Mesendoderm (in vitro differentiated cells): Measurements from ENCODE around the gene YY1.

ENCODE experiments used
- DNase-seq: peaks from one replicate; pipeline ENCODE4 v3.0.0; 2013
- H2AK5ac ChIP-seq: 2 replicates; pipeline ENCODE4 v1.6.1; 2013; ENCODE audit warnings: low read length, inconsistent platforms
- H2BK120ac ChIP-seq: 2 replicates; pipeline ENCODE4 v1.6.1; 2013; ENCODE audit warnings: low read depth, mild to moderate bottlenecking, low read length, moderate library complexity, mixed read lengths
- H2BK15ac ChIP-seq: replicated peaks from 2 replicates; pipeline ENCODE4 v1.6.1; 2013; ENCODE audit warnings: low read depth, mild to moderate bottlenecking, moderate library complexity
- H2BK5ac ChIP-seq: 2 replicates; pipeline ENCODE4 v1.6.1; 2013; ENCODE audit warnings: low read length, inconsistent platforms
- H3K18ac ChIP-seq: 2 replicates; pipeline ENCODE4 v1.6.1; 2013; ENCODE audit warnings: mild to moderate bottlenecking, low read length, mixed read lengths
- H3K23ac ChIP-seq: one replicate; pipeline ENCODE4 v1.6.1; 2013; ENCODE audit warnings: low read length
- H3K27ac ChIP-seq: 2 replicates; pipeline ENCODE4 v1.5.1; 2013; ENCODE audit warnings: low read depth, mild to moderate bottlenecking, inconsistent platforms, low read length, moderate library complexity
- H3K27me3 ChIP-seq: 2 replicates; pipeline ENCODE4 v1.6.1; 2013; ENCODE audit warnings: low read length, control low read depth, mild to moderate bottlenecking, inconsistent platforms; ENCODE audit not compliant: insufficient read depth, poor library complexity
- H3K36me3 ChIP-seq: 2 replicates; pipeline ENCODE4 v1.6.1; 2013; ENCODE audit warnings: low read length, inconsistent platforms; ENCODE audit not compliant: control insufficient read depth, insufficient read depth
- H3K4ac ChIP-seq: one replicate; pipeline ENCODE4 v1.6.1; 2013; ENCODE audit warnings: low read depth, mild to moderate bottlenecking, low read length, moderate library complexity
- H3K4me1 ChIP-seq: 2 replicates; pipeline ENCODE4 v1.6.1; 2013; ENCODE audit warnings: low read depth, low read length, inconsistent platforms; ENCODE audit not compliant: control insufficient read depth
- H3K4me2 ChIP-seq: 2 replicates; pipeline ENCODE4 v1.6.1; 2013; ENCODE audit warnings: low read length
- H3K4me3 ChIP-seq: 2 replicates; pipeline ENCODE4 v1.5.1; 2013; ENCODE audit warnings: mild to moderate bottlenecking, low read length
- H3K56ac ChIP-seq: one replicate; pipeline ENCODE4 v1.6.1; 2013; ENCODE audit warnings: low read length
- H3K79me1 ChIP-seq: 2 replicates; pipeline ENCODE4 v1.6.1; 2013; ENCODE audit warnings: low read length, inconsistent platforms
- H3K79me2 ChIP-seq: 2 replicates; pipeline ENCODE4 v1.6.1; 2013; ENCODE audit warnings: mild to moderate bottlenecking, low read length; ENCODE audit not compliant: control insufficient read depth, insufficient read depth
- H3K9ac ChIP-seq: 2 replicates; pipeline ENCODE4 v1.6.1; 2013; ENCODE audit warnings: low read length, inconsistent platforms
- H4K5ac ChIP-seq: one replicate; pipeline ENCODE4 v1.6.1; 2013; ENCODE audit warnings: low read length
- H4K8ac ChIP-seq: one replicate; pipeline ENCODE4 v1.6.1; 2013; ENCODE audit warnings: low read depth, mild to moderate bottlenecking, control low read depth, low read length, moderate library complexity
- WGBS: extraction: QIAGEN DNeasy Blood & Tissue Kit; methylation state at CpG from one replicate; pipeline ENCODE4 v1.1.7; 2013; ENCODE audit warnings: low lambda C conversion rate, missing lambda C conversion rate; ENCODE audit not compliant: insufficient coverage; ENCODE audit errors: extremely low coverage; 5-methylcytosine and 5-hydroxymethylcytosine counted together

YY1 gene

DNA sequence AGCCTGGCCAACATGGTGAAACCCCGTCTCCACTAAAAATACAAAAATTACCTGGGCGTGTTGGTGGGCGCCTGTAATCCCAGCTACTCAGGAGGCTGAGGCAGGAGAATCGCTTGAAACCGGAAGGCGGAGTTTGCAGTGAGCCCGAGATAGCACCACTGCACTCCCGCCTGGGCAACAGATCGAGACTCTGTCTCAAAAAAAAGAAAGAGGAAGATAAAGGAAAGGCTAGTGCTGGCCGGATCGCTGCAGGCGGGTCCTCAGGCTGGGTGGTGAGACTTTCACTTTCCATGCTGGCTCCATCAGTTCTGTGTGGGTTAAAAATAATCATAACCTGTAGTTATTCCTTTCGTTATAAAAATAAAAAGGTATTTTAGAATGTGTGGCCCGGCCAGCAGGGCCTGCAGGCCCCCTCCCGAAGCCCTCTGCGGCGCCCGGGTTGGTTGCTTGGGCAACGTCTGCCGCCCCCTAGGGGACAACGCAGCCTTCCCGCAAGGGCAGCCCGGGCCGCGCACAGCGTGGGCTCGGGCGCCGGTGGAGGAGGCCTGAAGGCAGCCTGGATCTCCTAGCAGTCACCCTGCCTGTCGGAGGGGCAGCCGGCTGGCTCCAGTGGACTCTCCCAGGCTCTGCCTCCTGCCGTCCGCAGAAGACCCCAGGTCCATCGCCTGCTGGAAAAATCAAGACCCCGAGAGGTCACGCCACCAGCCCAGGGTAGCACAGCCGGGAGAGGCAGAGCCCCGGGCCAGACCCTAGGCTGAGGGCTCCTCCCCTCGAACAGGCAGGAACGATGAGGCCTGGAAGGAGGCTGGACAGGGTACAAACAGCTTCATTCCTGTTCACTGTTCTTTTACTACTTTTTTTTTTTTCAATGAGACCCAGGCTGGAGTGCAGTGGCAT lies 79.2 kb downstream of the YY1 start:
- H3K56ac ChIP-seq, result no peak overlapping the region

DNA sequence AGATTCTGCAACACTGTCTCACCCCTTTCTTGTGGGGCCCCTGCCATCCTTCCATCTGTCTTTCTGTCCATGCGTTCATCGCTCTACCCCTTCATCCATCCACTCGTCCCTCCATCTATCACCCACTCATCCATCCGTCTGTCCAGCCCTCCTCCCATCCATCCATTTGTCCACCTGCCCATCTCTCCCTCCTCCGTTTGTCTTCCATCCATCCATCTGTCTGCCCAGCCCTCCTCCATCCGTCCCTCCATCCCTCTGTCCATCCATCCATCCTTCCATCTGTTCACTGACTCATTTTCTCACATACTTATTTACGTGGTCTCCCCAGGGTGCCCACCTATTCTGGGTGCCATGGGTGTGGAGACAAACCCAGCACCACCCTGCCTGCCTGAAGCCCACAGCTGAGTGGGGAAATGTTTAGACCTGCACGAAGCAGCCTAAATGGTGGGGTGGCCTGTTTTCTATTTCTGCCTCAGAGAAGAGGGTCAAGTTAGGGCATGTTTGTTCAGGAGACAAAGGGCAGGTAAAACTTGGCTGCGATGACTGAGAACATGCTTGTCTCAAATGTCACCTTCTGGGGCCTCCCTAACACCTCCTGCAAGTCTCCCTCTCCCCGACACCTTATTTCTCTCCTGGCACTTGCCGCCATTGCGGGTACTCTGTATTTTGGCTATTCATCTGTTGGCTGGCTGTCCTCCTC lies 81.4 kb downstream of the YY1 start:
- H2BK120ac ChIP-seq, result no peak overlapping the region
- no peaks in the 10 kb centered on the region for H3K79me2 ChIP-seq
- H3K4me2 ChIP-seq, result no peak overlapping the region
- H2BK15ac ChIP-seq, result no peak overlapping the region
- H3K27ac ChIP-seq, result no peak overlapping the region
- no peak overlapping the region for H3K23ac ChIP-seq
- no peaks in the 10 kb centered on the region for H3K36me3 ChIP-seq
- H3K4ac ChIP-seq, result no peak overlapping the region
- H3K4me3 ChIP-seq, result no peak overlapping the region
- no CpG with 5 or more reads among the region's 12 CpGs for WGBS
- no peak overlapping the region for H2BK5ac ChIP-seq
- H3K79me1 ChIP-seq, result no peaks in the 10 kb centered on the region
- H2AK5ac ChIP-seq, result no peak overlapping the region
- no peak overlapping the region for H4K5ac ChIP-seq
- no peak overlapping the region for H3K9ac ChIP-seq
- no peak overlapping the region for H3K56ac ChIP-seq
- no peak for DNase-seq
- no peak overlapping the region for H4K8ac ChIP-seq
- H3K4me1 ChIP-seq, result no peaks in the 10 kb centered on the region
- H3K27me3 ChIP-seq, result no peaks in the 10 kb centered on the region
- no peak overlapping the region for H3K18ac ChIP-seq

More for the DNA sequence above, 79.2 kb downstream of the YY1 start:
- peak; percentile 79 for DNase-seq
- Histone ChIP-seq H3K18ac (no peak overlapping the region), H4K8ac (no peak overlapping the region), H2BK5ac (no peak overlapping the region), H3K23ac (no peak overlapping the region), H3K4me2 (no peak overlapping the region), H2BK15ac (no peak overlapping the region), H3K27me3 (no peaks in the 10 kb centered on the region), H3K79me1 (no peaks in the 10 kb centered on the region), H3K79me2 (no peaks in the 10 kb centered on the region), H2BK120ac (no peak overlapping the region), H3K27ac (no peak overlapping the region), H2AK5ac (no peak overlapping the region), H3K4me3 (no peak overlapping the region), H3K4me1 (no peaks in the 10 kb centered on the region), H4K5ac (no peak overlapping the region), H3K36me3 (no peaks in the 10 kb centered on the region), H3K9ac (no peak overlapping the region), H3K4ac (no peak overlapping the region)
- no CpG with 5 or more reads among the region's 40 CpGs for WGBS

DNA sequence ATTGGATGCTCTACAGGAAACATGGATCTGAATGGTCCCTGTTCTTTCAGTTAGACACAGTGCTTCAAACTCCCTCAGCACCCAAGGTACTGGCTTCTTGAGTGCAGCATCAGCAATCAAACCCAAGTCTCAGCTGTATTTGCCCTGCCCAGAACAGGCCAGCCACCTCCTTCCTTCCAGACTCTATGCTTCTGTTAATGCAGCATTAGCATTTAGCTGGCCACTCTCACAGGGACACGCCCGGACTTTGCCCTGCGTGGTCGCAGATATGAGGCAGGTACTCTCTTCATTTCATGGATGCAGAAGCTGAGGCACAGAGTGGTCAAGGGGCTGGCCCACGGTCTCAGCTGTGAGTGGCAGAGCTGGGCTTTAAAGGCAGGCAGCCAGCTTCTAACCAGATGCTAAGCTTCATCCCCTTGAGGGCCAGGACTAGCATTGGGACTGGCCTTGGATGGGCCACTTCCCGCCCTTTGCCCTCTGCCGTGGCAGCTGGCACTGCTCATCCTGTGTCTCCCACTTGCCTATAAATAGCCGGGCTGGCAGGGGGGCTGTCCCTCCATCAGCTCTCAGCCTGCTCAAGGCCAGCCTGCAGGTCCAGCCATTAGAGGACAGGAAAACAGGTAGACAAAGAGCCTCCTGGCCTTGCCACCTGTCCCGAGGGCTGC lies 82.7 kb downstream of the YY1 start:
- Histone ChIP-seq H3K9ac (no peak overlapping the region), H2AK5ac (no peak overlapping the region), H3K79me2 (no peaks in the 10 kb centered on the region), H3K79me1 (no peaks in the 10 kb centered on the region), H3K4me1 (no peaks in the 10 kb centered on the region), H3K36me3 (no peaks in the 10 kb centered on the region), H3K56ac (no peak overlapping the region), H3K27ac (no peak overlapping the region), H2BK5ac (no peak overlapping the region), H4K5ac (no peak overlapping the region), H3K4ac (no peak overlapping the region), H4K8ac (no peak overlapping the region), H3K4me3 (no peak overlapping the region), H3K4me2 (no peak overlapping the region), H2BK120ac (no peak overlapping the region), H3K27me3 (no peaks in the 10 kb centered on the region), H3K18ac (no peak overlapping the region), H2BK15ac (no peak overlapping the region), H3K23ac (no peak overlapping the region)
- DNase-seq, result no peak
- no CpG with 5 or more reads among the region's 9 CpGs for WGBS

DNA sequence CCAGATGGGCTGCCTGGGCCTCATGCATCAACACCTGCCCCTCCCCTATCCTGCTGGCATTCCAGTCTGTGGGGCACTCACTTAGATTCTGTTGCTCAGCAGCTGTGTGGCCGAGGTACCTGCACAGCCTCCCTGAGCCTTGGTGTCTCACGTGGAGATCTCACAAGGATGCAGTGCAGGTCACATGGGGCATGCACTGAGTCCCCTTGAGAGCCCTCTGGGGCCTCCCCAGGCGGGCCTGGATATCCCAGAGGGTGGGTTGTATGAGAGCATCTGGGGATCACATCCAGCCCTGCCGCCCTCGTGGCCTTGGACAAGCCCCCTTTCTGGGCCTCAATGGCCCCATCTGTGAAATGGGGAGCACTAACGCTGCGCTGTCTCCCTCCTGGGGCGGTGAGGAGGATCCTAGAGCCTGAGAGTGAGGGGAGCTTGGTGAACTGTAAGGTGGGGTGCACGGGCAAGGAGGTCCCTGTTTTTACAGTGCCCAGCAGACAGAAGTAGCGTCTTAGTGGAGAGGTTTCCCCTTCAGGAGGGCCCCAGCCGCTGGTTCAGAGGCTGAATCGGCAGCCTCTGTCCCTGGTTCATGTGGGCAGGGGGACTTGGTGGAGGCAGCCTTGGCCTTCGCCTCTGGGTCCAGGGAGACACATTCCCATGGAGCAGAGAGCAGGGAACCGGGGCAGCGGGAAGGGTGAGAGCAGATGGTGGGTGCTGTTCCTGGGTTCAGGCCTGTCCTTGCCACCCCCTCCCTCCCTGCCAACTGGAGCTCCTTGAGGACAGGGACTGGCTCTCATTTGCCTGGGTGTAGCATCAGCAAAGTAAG lies 83.4 kb downstream of the YY1 start:
- Histone ChIP-seq H3K4me1 (no peaks in the 10 kb centered on the region), H3K36me3 (no peaks in the 10 kb centered on the region), H3K56ac (no peak overlapping the region), H3K27ac (no peak overlapping the region), H2BK5ac (no peak overlapping the region), H3K27me3 (no peaks in the 10 kb centered on the region), H3K4me2 (no peak overlapping the region), H2BK15ac (no peak overlapping the region), H3K4me3 (no peak overlapping the region), H3K23ac (no peak overlapping the region), H2BK120ac (no peak overlapping the region), H2AK5ac (no peak overlapping the region), H3K79me1 (no peaks in the 10 kb centered on the region), H4K5ac (no peak overlapping the region), H3K4ac (no peak overlapping the region), H3K9ac (no peak overlapping the region), H3K18ac (no peak overlapping the region), H3K79me2 (no peaks in the 10 kb centered on the region), H4K8ac (no peak overlapping the region)
- WGBS, result no CpG with 5 or more reads among the region's 15 CpGs
- DNase-seq, result no peak

DNA sequence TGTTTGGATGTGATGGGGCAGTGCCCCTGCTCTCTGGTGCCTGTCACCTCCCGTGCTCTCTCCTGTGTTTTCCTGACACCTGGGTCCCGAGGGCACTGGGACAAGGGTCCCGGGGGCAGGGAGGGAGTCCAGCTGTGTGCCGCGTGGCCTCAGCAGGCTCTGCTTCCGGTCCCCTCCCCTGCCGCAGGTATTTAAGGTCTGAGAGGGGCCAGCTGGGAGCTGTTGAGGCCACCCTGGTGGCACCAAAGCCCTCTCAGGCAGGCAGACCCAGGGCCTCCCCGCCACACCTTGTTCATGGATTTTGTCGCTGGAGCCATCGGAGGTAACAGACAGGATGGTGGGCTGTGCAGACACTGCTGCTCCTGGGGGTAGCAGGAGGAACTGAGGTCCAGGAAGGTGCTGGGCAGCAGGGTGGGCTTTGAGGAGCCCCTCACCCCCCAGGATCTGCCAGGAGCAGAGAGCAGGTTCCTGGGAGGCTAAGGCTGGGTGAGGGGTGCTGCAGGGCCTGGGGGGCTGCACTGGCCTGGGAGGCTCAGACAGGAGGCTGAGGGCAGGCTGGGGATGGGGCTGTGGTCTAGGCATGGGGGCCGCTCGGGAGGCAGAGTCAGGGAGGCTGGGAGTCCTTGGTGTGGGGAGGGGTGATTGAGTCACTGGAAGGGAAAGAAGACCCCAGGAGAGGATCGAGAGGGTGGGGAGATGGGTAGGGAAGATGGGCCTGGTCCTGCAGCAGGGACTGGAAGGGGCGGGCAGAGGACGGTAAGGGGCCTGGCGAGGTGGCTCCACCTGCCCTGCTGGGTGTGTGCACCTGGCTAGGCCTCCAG lies 84.4 kb downstream of the YY1 start, which contains the start of gene SLC25A47:
Gene SLC25A47, plus strand, starts transcription at position 219 of the 821 bp plus-strand sequence. Its CDS starts 76 bp downstream, at position 295.
- H3K23ac ChIP-seq, result no peak within 1 kb of the TSS
- H3K36me3 ChIP-seq, result no peaks in the 10 kb centered on the region
- no peaks in the 10 kb centered on the region for H3K27me3 ChIP-seq
- no peak within 1 kb of the TSS for H3K4me2 ChIP-seq
- H3K27ac ChIP-seq, result no peak within 1 kb of the TSS
- H3K9ac ChIP-seq, result no peak within 1 kb of the TSS
- no peak within 1 kb of the TSS for H2BK120ac ChIP-seq
- H2BK15ac ChIP-seq, result no peak within 1 kb of the TSS
- H4K8ac ChIP-seq, result no peak within 1 kb of the TSS
- no peaks in the 10 kb centered on the region for H3K79me2 ChIP-seq
- H3K18ac ChIP-seq, result no peak within 1 kb of the TSS
- H4K5ac ChIP-seq, result no peak within 1 kb of the TSS
- no peak within 1 kb of the TSS for H2BK5ac ChIP-seq
- no CpG with 5 or more reads among the region's 16 CpGs for WGBS
- no peak within 1 kb of the TSS for H3K4ac ChIP-seq
- DNase-seq, result no peak
- H3K4me3 ChIP-seq, result no peak within 1 kb of the TSS
- H2AK5ac ChIP-seq, result no peak within 1 kb of the TSS
- no peak within 1 kb of the TSS for H3K56ac ChIP-seq
- H3K4me1 ChIP-seq, result no peaks in the 10 kb centered on the region
- H3K79me1 ChIP-seq, result no peaks in the 10 kb centered on the region
